GM10248 (cell line): ENCODE results near the gene HAT1.

Experiments
- CTCF ChIA-PET: fragments of 300-600 bp; sonication (Branson Sonifier 250); formaldehyde crosslinking; extraction: SDS; loops from one replicate; lab custom pipeline; 2021; ENCODE audit warnings: antibody characterized with exemption; lab: Yijun Ruan, JAX
- POLR2A ChIA-PET: fragments of 350-650 bp; sonication (Branson Sonifier 250); formaldehyde crosslinking; extraction: SDS; loops from one replicate; lab custom pipeline; 2020; ENCODE audit warnings: antibody characterized with exemption; lab: Yijun Ruan, JAX
- DNase-seq: peaks from one replicate; pipeline ENCODE4 v3.0.0; 2012; ENCODE audit errors: extremely low spot score
- TF ChIP-seq, protein P1 (sequence below): IDR thresholded peaks from 2 replicates; pipeline ENCODE4 v1.5.1; 2012; ENCODE audit warnings: mild to moderate bottlenecking, low read depth; ENCODE audit errors: extremely low read depth, missing control alignments, control extremely low read depth

The HAT1 gene

DNA sequence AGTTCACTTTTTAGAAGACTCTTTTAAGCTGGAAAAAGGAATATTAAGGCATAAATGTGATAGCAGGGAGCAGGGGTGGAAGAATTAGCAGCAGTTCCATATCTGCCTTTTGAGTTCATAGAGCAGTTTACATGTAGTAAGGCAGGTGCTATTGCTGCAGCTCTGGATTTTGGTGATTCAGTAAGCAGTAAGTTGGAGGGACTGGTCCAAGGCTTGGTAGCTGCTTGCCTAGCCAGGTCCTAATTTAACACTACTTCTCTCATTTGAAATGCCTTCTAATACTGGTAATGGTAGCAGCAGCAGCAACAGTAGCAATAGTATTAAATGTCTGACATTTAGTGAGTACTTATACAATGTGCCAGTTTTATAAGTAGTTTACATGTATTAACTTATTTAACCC, 30.0 kb downstream of the HAT1 start:
- CTCF ChIA-PET, result interaction anchor here (1.0 kb wide), 1 partner anchor 11 kb away, joined by 3 read pairs; no protein-coding TSS in a partner anchor
- DNase-seq, result no peak
- POLR2A ChIA-PET, result no interaction called here
- TF ChIP-seq, protein P1, sequence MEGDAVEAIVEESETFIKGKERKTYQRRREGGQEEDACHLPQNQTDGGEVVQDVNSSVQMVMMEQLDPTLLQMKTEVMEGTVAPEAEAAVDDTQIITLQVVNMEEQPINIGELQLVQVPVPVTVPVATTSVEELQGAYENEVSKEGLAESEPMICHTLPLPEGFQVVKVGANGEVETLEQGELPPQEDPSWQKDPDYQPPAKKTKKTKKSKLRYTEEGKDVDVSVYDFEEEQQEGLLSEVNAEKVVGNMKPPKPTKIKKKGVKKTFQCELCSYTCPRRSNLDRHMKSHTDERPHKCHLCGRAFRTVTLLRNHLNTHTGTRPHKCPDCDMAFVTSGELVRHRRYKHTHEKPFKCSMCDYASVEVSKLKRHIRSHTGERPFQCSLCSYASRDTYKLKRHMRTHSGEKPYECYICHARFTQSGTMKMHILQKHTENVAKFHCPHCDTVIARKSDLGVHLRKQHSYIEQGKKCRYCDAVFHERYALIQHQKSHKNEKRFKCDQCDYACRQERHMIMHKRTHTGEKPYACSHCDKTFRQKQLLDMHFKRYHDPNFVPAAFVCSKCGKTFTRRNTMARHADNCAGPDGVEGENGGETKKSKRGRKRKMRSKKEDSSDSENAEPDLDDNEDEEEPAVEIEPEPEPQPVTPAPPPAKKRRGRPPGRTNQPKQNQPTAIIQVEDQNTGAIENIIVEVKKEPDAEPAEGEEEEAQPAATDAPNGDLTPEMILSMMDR, result no peak

DNA sequence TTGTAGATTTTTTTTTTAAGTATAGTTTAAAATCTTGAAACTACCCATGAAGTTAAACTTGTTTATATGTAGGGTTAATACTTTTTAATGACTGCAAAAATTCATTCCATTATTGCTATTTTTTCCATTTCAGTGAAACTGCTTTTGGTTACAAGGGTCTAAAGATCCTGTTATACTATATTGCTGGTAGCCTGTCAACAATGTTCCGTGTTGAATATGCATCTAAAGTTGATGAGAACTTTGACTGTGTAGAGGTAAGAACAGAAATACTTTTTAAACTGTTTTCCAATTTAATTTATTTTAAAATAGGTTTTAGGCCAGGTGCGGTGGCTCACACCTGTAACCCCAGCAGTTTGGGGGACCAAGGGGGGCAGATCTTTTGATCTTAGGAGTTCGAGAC, 30.5 kb downstream of the HAT1 start:
- no peak for DNase-seq
- ChIA-PET POLR2A (no interaction called here), CTCF (interaction anchor here (1.0 kb wide), 1 partner anchor 12 kb away, joined by 3 read pairs; no protein-coding TSS in a partner anchor)
- TF ChIP-seq, protein P1, result no peak

DNA sequence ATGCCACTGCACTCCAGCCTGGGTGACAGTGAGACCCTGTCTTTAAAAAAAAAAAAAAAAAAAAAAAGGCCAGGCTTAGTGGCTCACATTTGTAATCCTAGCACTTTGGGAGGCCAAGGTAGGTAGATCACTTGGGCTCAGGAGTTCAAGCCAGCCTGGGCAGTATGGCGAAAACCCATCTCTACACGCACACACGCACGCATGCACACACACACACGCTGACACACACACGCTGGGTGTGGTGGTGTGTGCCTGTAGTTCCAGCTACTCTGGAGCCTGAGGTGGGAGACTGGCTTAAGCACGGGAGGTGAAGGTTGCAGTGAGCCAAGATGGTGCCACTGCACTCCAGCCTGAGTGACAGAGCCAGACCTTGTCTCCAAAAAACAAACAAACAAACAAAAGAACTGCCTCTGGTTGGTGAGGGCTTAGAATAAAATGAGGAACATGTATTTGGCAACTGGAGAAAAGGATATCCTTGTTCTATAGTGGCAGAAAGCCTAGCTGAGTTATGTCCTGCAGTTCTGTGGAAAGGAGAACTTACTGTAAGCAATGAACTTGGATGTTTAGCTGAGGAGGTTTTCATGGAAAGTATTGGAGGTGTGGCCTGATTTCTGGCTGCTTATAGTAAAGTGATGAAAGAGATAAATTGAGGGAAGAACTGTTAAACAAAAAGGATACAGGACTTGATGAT, 34.0 kb downstream of the HAT1 start:
- ChIA-PET CTCF (interaction anchor here (0.7 to 2.2 kb wide), 2 partner anchors 15 to 32 kb away, joined by 3 to 7 read pairs; no protein-coding TSS in a partner anchor), POLR2A (no interaction called here)
- TF ChIP-seq, protein P1, result no peak
- no peak for DNase-seq

DNA sequence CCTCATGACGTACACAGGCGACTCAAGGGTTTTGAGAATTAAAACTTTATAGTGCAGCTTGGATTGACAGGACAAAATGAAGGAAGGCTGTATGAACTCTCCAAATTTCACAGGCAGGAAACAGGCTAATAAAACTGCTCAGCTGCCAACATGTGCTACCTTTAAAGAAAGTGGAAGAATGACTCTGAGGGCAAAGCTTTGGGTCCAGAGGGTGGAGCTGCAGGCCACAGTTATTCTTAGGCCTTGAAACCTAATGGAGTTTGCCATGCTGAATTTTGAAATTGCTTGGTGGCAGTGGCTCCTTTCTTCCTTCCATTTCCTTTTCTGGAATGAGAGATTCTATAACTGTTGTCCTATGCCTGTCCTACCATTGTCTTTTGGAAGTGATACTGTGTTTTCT, 34.8 kb downstream of the HAT1 start:
- DNase-seq, result no peak
- ChIA-PET CTCF (interaction anchor here (0.7 to 2.2 kb wide), 2 partner anchors 16 to 33 kb away, joined by 3 to 7 read pairs; no protein-coding TSS in a partner anchor), POLR2A (no interaction called here)
- TF ChIP-seq, protein P1, result peak; percentile 31

DNA sequence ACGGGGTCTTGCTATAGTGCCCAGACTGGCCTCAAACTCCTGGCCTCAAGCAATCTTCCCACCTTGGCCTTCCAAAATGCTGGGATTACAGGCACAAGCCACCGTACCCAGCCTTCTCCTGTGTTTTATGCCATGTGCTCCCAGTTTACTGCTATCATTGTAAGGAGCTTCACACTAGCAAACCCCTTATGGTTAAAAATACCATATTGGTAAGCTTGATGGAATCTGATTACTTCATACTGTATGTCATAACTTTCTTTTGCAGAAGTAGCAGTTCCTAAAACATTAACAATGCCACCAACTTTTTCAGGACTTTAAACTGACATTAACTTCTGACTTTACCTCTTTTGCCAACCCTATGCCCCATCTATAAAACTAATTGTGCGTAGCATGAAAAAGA, 36.2 kb downstream of the HAT1 start:
- TF ChIP-seq, protein P1, result no peak
- no peak for DNase-seq
- ChIA-PET CTCF (interaction anchor here (0.9 to 2.1 kb wide), 3 partner anchors 13 to 148 kb away, joined by 3 to 5 read pairs (median 4); no protein-coding TSS in a partner anchor), POLR2A (no interaction called here)

DNA sequence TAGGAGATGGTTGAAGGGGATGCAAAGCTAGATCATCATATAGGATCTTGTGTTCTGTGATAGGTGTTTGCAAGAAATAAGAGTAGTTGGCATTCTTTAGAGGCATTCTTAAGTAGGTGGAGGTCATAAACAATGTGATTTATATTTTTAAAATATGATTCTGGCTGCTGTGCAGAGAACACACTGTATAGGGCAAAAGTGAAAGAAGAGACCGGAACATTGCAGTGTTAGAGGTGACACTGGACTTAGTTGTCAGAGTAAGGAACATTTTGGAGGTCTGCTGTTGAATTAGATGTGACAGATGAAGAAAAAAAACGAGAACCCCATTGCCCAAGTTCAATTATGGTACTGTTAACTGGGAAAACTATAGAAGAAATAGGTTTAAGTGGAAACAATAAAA, 37.7 kb downstream of the HAT1 start:
- POLR2A ChIA-PET, result no interaction called here
- TF ChIP-seq, protein P1, result no peak
- DNase-seq, result no peak
- CTCF ChIA-PET, result interaction anchor here (0.8 to 2.1 kb wide), 4 partner anchors 11 to 36 kb away, joined by 3 to 5 read pairs (median 4); no protein-coding TSS in a partner anchor
